Stimulated activated CD4-positive, alpha-beta T cell treated with anti-CD3 and anti-CD28 coated beads, TNF-alpha, amount 100 ng/mL, for 1 hour (primary cell): Measurements from ENCODE around the gene PTPRO.

ENCODE experiments used
- DNase-seq, 3 donors: peaks; one replicate each; pipeline ENCODE4 v3.0.0-alpha.2; 2020; ENCODE audit warnings: low read depth in 3 of 3, low spot score in 1 of 3

PTPRO gene

DNA sequence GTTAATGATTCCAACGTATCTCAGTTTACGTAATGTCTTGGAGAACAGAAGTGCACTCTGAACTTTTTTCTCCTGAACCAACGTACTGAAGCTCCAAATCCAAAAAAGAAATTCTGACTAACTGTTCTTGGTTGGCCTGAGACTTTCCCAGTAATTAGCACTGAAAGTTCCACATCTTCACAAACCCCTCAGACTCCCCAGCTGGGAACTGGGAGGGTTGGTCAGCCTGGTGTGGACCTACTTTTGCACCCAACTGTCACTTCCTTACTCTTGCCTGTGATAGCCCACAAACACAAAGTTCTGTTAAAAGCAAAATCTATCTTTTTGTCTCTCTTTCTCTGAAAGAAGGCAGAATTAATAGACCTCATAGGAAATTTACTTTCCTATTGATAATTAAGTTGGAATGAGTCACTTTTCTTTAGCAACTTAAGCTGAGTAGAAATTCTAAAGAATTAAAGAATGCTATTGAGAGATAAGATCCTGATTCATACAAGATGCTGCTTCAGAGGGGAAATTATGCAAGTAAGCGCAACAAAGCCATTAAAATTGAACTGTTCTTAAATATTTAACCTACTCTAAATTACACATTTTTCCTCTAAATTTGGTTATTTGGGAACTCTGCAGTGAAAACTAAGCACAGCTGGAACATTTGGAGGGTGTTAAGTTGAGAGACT, 311.8 kb downstream of the PTPRO start:
- DNase-seq, result no peak

DNA sequence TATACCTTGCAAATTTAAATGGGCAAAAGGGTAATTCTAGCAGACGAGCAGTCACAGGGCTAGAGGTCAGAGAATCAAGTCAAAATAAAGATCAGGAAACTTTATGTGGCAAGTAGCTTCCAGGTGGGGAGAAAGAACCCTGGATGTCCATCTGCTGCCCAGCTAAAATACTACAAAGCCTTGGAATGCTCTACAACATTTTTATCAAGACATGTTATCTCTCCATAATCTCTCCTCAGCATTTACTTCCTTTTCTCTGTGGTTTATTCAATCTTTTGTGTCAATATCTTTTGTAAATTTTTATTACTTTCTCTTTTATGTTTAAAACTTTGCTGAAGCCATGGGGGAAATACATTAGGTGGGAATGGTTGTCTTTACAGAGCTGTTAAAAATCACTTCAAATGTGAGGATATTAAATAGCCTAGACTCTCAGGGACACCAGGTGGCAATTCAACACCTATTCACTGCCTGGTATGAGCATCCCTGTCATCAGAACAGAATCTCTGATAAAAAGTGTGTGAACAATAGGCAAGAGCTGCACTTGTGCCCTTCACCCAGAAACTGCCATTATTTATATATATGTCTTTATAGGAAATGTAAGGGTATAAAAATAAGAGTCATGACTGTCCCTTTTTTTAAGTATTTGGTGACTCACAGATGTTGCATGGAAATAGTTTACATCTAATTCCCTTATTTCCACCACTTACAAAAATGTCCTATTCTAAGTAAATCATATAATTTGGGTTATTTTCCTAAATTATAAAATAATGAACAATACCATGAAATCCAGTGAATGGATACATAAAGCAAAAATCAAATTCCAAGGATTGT, 314.0 kb downstream of the PTPRO start:
- no peak for DNase-seq

GRCh38 chr12:15638231-15638630, 315.9 kb downstream of the PTPRO start:
- no peak for DNase-seq

- DNase-seq, result no peak
Measured at GRCh38 chr12:15644700-15645099, 322.4 kb downstream of the PTPRO start.

DNA sequence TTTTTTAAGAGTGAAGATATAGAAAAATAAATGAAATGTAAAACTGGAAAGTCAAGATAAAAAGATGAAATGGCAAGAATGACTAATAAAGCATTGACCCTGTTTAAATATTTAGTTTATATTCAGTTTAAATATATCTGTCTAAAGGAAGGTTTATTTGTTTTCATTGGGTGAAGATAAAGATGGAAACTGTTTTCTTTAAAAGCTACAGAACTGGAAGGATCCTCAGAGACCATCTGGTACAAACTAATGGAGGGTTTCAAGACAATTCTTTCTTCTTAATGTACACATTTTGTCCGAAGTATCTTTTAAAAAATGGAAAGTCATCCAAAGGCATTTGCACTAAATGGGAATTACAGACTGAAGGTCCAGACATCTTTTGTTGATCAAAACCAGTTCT, 324.3 kb downstream of the PTPRO start:
- DNase-seq, result no peak
